GM23248 (cell line): ENCODE results near the gene ATAD1.

Experiments used
- EZH2 ChIP-seq: fragments of 200-600 bp; sonication (generic); IDR thresholded peaks from 2 replicates; pipeline ENCODE4 v1.6.1; 2018; ENCODE audit warnings: antibody characterized with exemption, mild to moderate bottlenecking; ENCODE audit not compliant: insufficient read depth, poor library complexity, severe bottlenecking
- EZH2phosphoT487 ChIP-seq: fragments of 200-600 bp; sonication (generic); IDR thresholded peaks from 2 replicates; pipeline ENCODE4 v1.6.1; 2018; ENCODE audit warnings: antibody characterized with exemption, moderate library complexity, mild to moderate bottlenecking, low read depth; ENCODE audit not compliant: insufficient read depth

GRCh38 chr10:87816163-87816897, 1.7 kb downstream of the ATAD1 start:
- TF ChIP-seq EZH2: no peak
- no peak for TF ChIP-seq EZH2phosphoT487
